Muscle of leg (tissue), 11 donors: ENCODE results near the gene FRMD4A. TPM values are rescaled to one million over a fixed set of nuclear protein-coding genes. Genes with fewer than 3 reads are reported as not detected.

ENCODE experiments used
- DNase-seq: peaks from one replicate; pipeline ENCODE4 v3.0.0; 2013
- H3K27ac ChIP-seq: one replicate; pipeline ENCODE4 v1.5.1; 2013; ENCODE audit warnings: mild to moderate bottlenecking, low read length, control low read depth
- H3K27me3 ChIP-seq: one replicate; pipeline ENCODE4 v1.6.1; 2013; ENCODE audit warnings: low read length; ENCODE audit not compliant: control insufficient read depth, insufficient read depth
- H3K36me3 ChIP-seq: one replicate; pipeline ENCODE4 v1.6.1; 2013; ENCODE audit warnings: low read length; ENCODE audit not compliant: control insufficient read depth, insufficient read depth
- H3K4me1 ChIP-seq: one replicate; pipeline ENCODE4 v1.6.1; 2013; ENCODE audit warnings: low read length; ENCODE audit not compliant: control insufficient read depth, insufficient read depth
- H3K4me3 ChIP-seq: one replicate; pipeline ENCODE4 v1.5.1; 2013; ENCODE audit warnings: low read length, control low read depth
- H3K9me3 ChIP-seq: replicated peaks from 2 replicates; pipeline ENCODE4 v1.6.1; 2013; ENCODE audit warnings: low read depth, low read length; ENCODE audit not compliant: control insufficient read depth
- WGBS: methylation state at CpG from one replicate; pipeline ENCODE4 v1.1.5; 2013; ENCODE audit warnings: missing lambda C conversion rate; ENCODE audit not compliant: insufficient coverage; 5-methylcytosine and 5-hydroxymethylcytosine counted together
- polyA plus RNA-seq, 8 donors: library from polyadenylated mRNA; unstranded; fragments of 120-200 nt; gene quantifications; one replicate each; pipeline versions ENCODE4 v1.2.1 to v1.2.3, GENCODE V29; 2013; ENCODE audit warnings: inconsistent platforms in 1 of 8, low replicate concordance in 1 of 8; ENCODE audit not compliant: insufficient read length in 8 of 8, insufficient read depth in 1 of 8
- total RNA-seq: library from RNA; stranded (reverse); fragments of 120-200 nt; gene quantifications from one replicate; pipeline ENCODE4 v1.2.4, GENCODE V29; 2013

FRMD4A gene
- total and polyA plus RNA-seq, 9 donors, result 29.1 to 53.1 (median 42.0) TPM

- Histone ChIP-seq H3K27ac (peak overlapping the region; percentile 69), H3K27me3 (no peaks in the 10 kb centered on the region), H3K9me3 (no peaks in the 10 kb centered on the region), H3K4me3 (no peak overlapping the region), H3K4me1 (peaks cover 14% of the 10 kb centered on the region), H3K36me3 (no peaks in the 10 kb centered on the region)
- 50% methylated on average over 1 of the region's 4 CpGs for WGBS
- peak; percentile 60 for DNase-seq
These were observed 352.1 kb downstream of the FRMD4A start for GRCh38 chr10:13978533-13979115.

GRCh38 chr10:13977861-13978532 lies 352.7 kb downstream of the FRMD4A start:
- H3K36me3 ChIP-seq, result no peaks in the 10 kb centered on the region
- no peak overlapping the region for H3K4me3 ChIP-seq
- WGBS, result 80% methylated on average over 1 of the region's 3 CpGs
- peaks cover 15% of the 10 kb centered on the region for H3K4me1 ChIP-seq
- no peaks in the 10 kb centered on the region for H3K9me3 ChIP-seq
- DNase-seq, result no peak
- no peaks in the 10 kb centered on the region for H3K27me3 ChIP-seq
- no peak overlapping the region for H3K27ac ChIP-seq

GRCh38 chr10:13973742-13974141 lies 357.0 kb downstream of the FRMD4A start:
- Histone ChIP-seq H3K36me3 (no peaks in the 10 kb centered on the region), H3K27me3 (no peaks in the 10 kb centered on the region), H3K4me1 (peaks cover 34% of the 10 kb centered on the region), H3K27ac (peak overlapping the region; percentile 42), H3K4me3 (no peak overlapping the region), H3K9me3 (no peaks in the 10 kb centered on the region)
- no CpG with 5 or more reads among the region's 4 CpGs for WGBS
- DNase-seq, result peak; percentile 89

GRCh38 chr10:13972609-13973008 lies 358.1 kb downstream of the FRMD4A start:
- Histone ChIP-seq H3K9me3 (no peaks in the 10 kb centered on the region), H3K4me1 (peaks cover 32% of the 10 kb centered on the region), H3K27ac (no peak overlapping the region), H3K4me3 (no peak overlapping the region), H3K36me3 (no peaks in the 10 kb centered on the region), H3K27me3 (no peaks in the 10 kb centered on the region)
- DNase-seq, result no peak
- no CpG with 5 or more reads among the region's 4 CpGs for WGBS

GRCh38 chr10:13971601-13972475 lies 358.9 kb downstream of the FRMD4A start:
- Histone ChIP-seq H3K27me3 (no peaks in the 10 kb centered on the region), H3K9me3 (no peaks in the 10 kb centered on the region), H3K4me3 (no peak overlapping the region), H3K4me1 (peaks cover 32% of the 10 kb centered on the region), H3K36me3 (no peaks in the 10 kb centered on the region), H3K27ac (peak overlapping the region; percentile 3)
- DNase-seq, result no peak
- 49% methylated on average over 9 of the region's 10 CpGs for WGBS

- H3K4me1 ChIP-seq, result peaks cover 32% of the 10 kb centered on the region
- no peaks in the 10 kb centered on the region for H3K27me3 ChIP-seq
- WGBS, result 88% methylated on average over 4 of the region's 12 CpGs
- no peak overlapping the region for H3K4me3 ChIP-seq
- H3K27ac ChIP-seq, result no peak overlapping the region
- H3K36me3 ChIP-seq, result no peaks in the 10 kb centered on the region
- H3K9me3 ChIP-seq, result no peaks in the 10 kb centered on the region
- no peak for DNase-seq
These were observed 359.8 kb downstream of the FRMD4A start for GRCh38 chr10:13970957-13971353.

- H3K4me3 ChIP-seq, result no peak overlapping the region
- 43% methylated on average over 10 of the region's 18 CpGs for WGBS
These were observed 360.3 kb downstream of the FRMD4A start for GRCh38 chr10:13970236-13970956.

GRCh38 chr10:13969792-13970140 lies 361.0 kb downstream of the FRMD4A start:
- H3K27ac ChIP-seq, result no peak overlapping the region
- 83% methylated on average over 1 of the region's 3 CpGs for WGBS
- peaks cover 32% of the 10 kb centered on the region for H3K4me1 ChIP-seq
- H3K36me3 ChIP-seq, result no peaks in the 10 kb centered on the region
- no peaks in the 10 kb centered on the region for H3K27me3 ChIP-seq
- H3K4me3 ChIP-seq, result no peak overlapping the region
- DNase-seq, result no peak
- no peaks in the 10 kb centered on the region for H3K9me3 ChIP-seq

More at GRCh38 chr10:13970236-13970956, 360.3 kb downstream of the FRMD4A start:
- Histone ChIP-seq H3K27me3 (no peaks in the 10 kb centered on the region), H3K27ac (peak overlapping the region; percentile 20), H3K4me1 (peaks cover 32% of the 10 kb centered on the region), H3K9me3 (no peaks in the 10 kb centered on the region), H3K36me3 (no peaks in the 10 kb centered on the region)
- DNase-seq, result no peak

GRCh38 chr10:13969118-13969791 lies 361.5 kb downstream of the FRMD4A start:
- Histone ChIP-seq H3K9me3 (no peaks in the 10 kb centered on the region), H3K4me3 (no peak overlapping the region), H3K4me1 (peaks cover 31% of the 10 kb centered on the region), H3K27ac (no peak overlapping the region), H3K36me3 (no peaks in the 10 kb centered on the region), H3K27me3 (no peaks in the 10 kb centered on the region)
- DNase-seq, result no peak
- 100% methylated on average over 3 of the region's 12 CpGs for WGBS
